Astrocyte of the hippocampus (primary cell): Measurements from ENCODE around the gene FJX1.
"Not testable (repeated sequence)": the region's sequence is repeated elsewhere in the genome, so short reads cannot be mapped to it uniquely, and the experiment has no call there.

Experiments
- DNase-seq: peaks from one replicate; pipeline ENCODE4 v3.0.0; 2011; ENCODE audit warnings: low read depth, low spot score

FJX1 gene

DNA sequence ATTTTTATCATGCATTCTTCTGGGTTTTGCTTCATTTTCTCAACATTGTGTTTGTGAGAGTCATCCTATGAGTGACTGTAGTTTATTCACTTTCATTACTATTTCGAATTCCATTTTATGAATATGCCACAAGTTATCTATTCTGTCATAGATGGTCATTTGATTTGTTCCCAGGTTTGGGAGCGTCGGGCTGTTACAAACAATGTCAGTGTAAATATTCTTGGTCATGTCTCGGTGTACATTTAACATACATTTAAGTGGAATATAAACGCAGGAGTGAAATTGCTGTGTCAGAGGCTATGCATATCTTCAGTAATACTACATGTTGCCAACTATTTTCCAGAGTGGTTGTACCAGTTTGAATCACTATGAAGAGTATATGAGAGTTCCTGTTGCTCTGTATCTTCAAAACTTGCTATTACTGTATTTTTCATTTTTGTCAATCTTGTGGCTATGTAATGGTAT lies 46.7 kb downstream of the FJX1 start:
- no peak for DNase-seq

DNA sequence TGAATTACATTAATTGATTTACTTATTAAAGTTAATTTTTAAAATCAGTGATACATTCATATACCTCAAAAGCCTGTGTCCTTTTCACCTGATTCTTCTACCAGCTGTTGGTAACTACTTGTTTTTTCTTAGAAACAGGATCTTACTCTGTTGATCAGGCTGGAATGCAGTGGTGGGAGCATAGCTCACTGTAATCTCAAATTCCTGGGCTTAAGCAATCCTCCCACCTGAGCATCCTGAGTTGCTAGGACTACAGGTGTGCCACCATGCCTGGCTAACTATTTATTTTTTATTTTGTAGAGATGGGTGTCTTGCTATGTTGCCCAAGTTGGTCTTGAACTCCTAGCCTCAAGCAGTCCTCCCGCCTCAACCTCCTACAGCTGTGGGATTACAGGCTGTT lies 49.0 kb downstream of the FJX1 start:
- no peak for DNase-seq

DNA sequence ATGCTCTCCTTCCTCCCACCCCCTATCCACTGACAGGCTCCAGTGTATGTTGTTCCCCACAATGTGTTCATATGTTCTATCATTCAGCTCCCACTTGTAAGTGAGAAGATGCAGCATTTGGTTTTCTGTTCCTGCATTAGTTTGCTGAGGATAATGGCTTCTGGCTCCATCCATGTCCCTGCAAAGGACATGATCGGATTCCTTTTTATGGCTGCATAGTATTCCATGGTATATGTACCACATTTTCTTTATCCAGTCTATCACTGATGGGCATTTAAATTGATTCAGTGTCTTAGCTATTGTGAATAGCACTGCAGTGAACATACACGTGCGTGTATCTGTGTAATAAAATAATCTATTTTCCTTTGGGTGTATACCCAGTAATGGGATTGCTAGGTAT lies 50.1 kb downstream of the FJX1 start:
- not testable (repeated sequence) for DNase-seq
